SU-DHL-6 (cell line): ENCODE measurements around the gene TMEM258.

Experiments used
- CTCF ChIP-seq: fragments of 200-600 bp; sonication (generic); IDR thresholded peaks from one replicate; pipeline ENCODE4 v1.5.1; 2017; ENCODE audit warnings: antibody characterized with exemption, mild to moderate bottlenecking, low read length, moderate library complexity; ENCODE audit not compliant: insufficient read depth, poor library complexity, severe bottlenecking
- EZH2phosphoT487 ChIP-seq: fragments of 200-600 bp; sonication (generic), shearing (Covaris generic); conservative IDR thresholded peaks from 2 replicates; pipeline ENCODE4 v1.6.1; 2018; ENCODE audit warnings: mild to moderate bottlenecking, antibody characterized with exemption, low read length, moderate library complexity, mixed read lengths

GRCh38 chr11:61832207-61832606, 39.8 kb upstream of the TMEM258 start:
- TF ChIP-seq EZH2phosphoT487: no peak
- TF ChIP-seq CTCF: no peak
